ENCODE data around the gene MRPS6.

The MRPS6 gene

DNA sequence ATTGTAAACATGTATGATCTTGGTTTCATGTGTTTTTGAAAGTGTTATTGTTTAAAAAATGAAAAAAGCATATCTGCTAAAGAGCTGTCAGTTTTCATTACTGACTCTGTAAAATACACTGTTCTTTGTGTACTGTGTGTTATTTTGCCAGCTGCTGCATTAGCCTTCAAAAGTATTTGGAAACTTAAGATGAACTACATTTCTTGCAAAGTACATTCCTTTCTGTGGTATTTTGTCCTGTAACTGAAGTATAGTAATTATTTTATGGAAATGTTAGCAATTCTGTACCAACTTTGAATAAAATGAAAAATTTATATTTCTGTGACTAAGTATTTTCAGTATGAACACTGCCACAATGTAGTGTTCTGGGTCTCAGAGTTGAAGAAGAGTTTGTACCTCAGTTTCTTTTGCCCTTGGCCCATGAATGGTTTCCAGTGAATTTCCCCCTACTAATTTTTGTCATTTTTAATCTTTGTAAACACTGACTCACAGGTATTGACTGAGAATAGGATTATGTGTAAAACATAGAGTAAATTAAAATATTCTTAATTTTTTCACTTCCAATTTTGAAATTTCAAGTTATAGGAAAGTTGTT lies 32.7 kb downstream of the MRPS6 start:
- no peak for DNase-seq

DNA sequence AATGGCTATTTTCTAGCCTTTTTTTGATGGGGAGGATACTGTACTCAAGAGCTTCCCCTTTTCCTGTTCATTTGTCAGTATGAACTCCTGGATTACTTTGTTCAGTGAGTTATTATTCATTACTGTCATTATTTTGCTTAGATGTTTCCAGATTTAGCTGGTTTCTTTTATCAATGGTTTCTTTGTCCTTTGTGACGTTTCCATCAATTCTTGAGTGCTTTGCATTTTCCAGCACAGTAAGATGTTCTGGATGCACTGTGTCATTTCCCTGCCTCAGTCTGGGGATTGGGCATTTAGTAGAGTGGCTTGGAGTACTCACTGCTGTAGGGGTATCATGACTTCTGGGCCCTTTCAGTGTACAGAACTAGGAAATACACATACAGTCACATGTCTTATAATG lies 34.2 kb downstream of the MRPS6 start:
- DNase-seq = no peak

DNA sequence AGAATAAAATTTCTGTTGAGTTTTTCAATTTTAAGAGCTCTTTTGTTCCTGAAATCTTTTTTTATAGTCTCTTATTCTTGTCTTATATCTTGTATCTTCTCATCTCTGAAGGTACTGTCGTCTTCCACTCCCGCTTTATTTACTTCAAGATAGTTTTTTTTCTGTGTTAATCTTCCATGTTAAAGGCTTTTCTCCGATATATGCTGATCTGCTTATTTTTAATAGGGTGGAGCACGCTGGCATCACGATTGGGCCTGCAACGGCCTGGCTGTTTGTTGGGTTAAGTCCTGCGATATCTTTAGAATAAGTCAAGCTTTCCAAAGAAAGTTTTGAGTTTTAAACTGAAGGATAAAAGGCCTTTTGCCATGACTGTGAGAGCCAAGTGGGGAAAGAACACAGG lies 35.7 kb downstream of the MRPS6 start:
- DNase-seq = no peak

DNA sequence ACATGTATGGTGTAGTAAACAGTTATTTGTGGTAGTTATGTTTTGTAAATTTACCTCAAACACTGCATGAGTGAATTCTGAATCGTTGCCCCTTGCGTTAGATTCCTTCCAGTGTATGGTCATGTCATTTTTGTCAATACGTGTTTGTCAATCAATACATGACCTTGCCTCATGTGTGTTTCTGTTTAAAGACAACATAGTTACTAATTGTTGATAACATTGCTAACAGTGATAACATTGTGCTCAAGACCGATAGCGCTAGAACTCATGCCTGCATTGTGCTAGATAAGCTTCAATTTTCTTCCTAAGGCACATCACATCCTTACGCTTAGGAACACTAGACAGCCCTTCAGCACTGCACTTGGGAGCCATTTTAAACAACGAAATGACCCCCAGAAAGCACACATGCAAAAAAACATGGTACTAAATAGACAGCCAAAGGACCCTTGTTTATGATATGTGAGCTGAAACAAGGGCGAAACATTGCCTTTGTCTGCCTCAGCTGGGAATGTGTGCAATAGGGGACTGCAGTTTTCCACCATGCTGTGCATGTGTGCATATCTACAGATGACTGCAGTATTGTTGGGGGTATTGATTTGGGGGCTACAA lies 37.3 kb downstream of the MRPS6 start:
- no peak for DNase-seq

DNA sequence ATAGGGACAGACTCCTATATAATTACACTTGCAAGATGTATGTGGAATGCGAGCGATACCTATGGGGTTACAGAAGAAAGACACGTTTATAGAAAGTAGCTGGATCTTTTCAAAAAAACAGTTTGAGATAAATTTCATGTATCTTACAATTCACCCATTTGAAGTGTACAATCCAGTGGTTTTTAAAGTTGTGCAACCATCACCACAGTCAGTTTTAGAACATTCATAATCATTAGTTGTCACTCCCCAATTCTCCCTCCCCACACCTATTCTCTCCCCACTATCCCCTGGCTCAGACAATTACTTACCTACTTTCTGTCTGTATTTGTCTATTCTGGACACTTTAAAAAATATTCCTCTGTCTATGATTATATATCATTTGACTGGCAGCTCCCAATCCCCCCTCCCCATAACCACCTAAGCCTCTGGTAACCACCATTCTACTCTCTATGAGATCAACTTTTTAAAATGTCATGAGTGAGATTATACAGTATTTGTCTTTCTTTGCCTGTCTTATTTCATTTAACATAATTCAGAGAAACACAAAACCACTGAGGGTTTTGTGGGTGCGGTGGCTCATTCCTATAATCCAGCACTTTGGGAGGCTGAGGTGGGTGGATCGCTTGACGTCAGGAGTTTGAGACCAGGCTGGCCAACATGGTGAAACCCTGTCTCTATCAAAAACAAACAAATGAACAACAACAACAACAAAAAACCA lies 39.1 kb downstream of the MRPS6 start:
- no peak for DNase-seq

DNA sequence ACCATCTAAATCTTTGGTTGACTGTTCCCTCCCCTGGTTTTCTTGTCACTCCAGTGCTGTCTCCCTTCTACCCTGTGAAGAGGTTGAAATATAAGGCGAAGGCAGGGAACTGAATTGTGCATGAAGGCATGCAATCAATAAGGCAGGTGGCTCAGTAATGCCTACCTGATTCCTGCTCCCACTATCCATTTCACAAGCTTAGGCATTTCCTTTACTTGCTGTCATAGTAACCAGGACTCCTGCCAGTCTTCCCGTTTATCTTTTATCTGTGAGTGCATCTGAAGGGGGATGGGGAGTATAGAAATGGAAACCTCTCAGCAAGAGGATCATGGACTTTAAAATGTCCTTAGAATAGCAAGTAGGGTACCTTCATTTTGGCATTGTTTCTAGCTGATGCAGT lies 40.5 kb downstream of the MRPS6 start:
- no peak for DNase-seq

DNA sequence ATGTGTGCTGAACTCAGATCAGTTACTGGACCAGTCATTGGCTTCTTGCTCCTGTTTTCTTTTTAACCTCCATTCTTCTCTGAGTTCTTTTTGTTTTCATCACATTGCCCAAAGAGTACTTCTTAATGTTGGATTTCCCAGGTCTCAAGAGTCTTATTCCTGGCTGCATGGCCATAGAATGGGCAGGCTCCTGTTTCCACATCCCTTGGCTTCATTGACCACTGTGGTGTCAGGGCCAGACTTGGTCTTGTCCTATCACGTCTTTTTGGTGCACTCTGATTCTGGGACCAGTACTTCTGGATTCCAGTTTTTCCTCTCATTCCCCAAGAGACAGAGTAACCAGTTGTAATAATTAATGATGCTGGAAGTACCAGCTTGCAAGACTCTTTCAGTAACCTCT lies 41.8 kb downstream of the MRPS6 start:
- DNase-seq = no peak

DNA sequence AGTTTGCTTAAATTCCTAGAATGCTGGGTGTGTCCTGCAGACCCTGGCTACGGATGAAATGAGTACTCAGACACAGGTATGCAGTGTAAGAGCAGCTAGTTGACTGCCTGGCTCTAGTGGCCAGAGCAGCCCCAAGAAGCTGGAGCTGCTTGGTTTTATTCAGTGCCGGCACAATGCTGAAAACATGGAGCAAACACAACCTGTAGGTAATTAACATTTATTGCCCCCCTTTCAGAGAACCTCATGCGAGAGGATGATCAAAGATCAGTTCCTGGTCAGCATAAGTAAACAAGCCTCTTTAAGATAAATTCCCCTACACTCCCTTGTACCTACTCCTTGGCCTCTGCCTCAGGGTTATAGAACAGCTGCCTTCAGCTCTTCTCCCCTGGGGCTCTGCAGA lies 43.2 kb downstream of the MRPS6 start:
- DNase-seq = no peak

DNA sequence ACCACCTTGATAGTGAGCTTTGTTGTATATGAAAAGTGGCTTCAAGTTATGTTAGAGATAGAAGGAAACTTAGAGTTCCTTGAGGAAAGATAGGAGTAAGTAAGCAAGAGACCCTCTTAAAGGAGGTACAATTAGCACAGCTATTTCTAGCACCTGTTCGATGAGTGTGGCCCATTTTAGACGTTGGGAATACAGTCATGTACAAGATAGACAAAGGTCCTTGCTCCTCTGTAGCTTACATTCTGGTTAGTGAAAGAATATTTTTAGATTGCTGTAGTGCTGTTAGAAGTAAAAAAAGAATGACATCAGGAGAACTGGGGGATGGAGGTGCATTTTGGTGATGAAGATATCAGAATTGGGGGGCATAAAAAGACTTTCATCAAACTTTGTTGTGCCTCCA lies 47.5 kb downstream of the MRPS6 start:
- no peak for DNase-seq

DNA sequence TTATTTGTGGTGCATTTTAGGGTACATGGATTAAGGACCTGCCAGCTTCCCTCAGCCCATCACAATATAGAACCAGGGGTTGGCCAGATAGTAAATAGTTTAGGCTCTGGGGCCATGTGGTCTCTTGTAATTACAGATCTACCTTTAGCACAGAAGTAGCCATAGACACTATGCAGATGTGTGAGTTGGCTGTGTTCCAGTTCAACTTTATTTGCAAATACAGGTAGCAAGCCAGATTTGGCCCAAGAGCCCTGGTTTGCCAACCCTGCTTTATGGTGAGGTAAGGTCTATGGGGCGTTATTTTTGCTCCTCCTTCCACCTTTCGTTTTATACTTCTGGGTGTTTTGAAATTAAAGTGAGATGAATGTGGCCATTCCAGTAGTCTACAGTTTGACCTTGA lies 48.7 kb downstream of the MRPS6 start:
- no peak for DNase-seq

DNA sequence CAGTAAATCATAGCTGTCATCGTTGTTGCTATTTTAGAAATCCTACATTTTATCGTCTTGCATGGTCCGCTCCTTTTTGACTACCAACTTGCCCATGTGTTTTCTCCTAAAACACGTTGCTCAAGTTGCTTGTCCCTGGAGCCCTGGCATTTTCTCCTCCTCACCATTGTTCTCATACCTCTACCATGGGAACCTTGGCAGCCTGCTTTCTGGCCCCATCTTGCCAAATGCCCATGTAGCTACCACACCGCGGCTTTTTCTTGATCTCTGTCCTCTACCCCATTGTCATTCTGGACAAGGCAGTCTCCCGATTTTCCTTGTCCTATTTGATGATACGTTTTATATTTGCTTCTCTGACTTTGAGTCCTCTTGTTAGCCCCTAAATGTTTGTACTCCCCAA lies 50.2 kb downstream of the MRPS6 start:
- DNase-seq = no peak

DNA sequence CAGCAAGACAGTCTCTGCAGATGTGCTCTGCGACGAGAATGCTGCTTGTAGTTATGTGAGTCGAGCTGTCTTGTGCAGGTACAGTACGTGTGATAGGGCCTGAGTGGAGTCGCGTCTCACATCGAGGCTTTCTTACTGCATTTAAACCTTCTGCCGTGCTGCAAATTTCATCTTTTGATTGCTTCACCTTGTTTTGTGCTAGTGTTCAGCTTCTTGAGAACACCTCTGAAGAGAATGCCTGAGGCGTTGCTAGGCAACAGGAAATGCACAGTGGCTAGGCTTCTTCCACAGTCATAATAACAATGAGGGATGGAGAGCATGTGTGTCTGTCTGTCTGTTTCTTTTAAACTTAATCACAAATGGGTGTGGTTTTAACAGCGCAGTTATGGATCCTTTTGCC lies 52.9 kb downstream of the MRPS6 start:
- DNase-seq = no peak

DNA sequence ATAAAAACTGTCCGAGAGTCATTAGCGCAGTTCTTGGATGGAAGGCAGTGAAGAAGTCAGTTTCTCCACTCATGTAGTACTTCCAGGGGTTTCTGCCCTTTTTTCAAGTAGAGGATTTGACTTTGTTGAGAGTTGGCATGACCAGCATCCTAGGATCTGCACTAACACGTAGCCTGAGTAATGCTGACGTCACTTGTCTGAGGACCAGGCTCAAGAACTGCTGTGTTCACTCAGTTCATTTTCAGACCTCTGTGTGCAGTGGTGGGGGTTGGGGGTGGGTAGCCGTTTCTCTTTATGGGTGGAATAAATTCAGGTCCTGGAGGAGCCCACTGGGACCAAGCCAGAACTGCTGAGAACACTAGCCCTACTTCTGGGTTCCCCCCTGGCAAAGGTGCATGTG lies 53.3 kb downstream of the MRPS6 start:
- no peak for DNase-seq

DNA sequence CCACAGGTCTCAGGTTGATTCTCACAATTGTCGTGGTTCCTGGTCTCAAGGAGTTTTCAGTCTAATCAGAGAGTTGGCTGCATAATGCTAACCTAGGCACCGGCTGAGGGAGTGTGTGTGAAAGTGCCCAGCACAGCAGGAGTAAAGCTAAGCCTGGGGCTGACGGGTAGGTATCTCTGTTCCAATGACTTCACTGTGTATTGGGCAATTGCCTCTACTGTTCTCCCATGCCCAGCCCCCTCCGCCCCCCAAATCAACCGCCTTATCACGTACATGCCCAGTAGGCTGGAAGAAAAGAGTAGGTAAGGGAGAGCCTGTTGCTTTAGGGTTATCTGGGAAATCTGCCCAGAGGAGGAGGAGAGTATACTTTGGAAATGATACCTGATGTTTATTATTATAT lies 54.7 kb downstream of the MRPS6 start:
- DNase-seq = no peak

DNA sequence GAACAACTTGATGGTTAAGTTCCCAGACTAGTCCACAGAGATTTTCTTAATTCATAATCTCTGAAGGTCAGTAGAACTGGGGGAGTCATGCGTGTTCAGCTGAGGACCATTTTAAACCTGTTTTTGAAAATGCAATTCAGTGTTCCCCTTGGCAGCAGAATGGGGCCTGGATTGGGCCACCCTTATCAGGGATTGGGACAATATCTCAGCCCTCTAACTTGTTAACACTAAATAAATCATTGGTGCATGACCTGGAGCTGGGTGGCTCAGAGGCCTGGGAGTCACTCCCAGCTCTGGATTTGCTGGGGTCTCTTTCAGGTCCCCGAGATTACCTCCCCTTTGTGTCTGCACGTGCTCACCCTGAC lies 55.3 kb downstream of the MRPS6 start:
- DNase-seq = no peak

DNA sequence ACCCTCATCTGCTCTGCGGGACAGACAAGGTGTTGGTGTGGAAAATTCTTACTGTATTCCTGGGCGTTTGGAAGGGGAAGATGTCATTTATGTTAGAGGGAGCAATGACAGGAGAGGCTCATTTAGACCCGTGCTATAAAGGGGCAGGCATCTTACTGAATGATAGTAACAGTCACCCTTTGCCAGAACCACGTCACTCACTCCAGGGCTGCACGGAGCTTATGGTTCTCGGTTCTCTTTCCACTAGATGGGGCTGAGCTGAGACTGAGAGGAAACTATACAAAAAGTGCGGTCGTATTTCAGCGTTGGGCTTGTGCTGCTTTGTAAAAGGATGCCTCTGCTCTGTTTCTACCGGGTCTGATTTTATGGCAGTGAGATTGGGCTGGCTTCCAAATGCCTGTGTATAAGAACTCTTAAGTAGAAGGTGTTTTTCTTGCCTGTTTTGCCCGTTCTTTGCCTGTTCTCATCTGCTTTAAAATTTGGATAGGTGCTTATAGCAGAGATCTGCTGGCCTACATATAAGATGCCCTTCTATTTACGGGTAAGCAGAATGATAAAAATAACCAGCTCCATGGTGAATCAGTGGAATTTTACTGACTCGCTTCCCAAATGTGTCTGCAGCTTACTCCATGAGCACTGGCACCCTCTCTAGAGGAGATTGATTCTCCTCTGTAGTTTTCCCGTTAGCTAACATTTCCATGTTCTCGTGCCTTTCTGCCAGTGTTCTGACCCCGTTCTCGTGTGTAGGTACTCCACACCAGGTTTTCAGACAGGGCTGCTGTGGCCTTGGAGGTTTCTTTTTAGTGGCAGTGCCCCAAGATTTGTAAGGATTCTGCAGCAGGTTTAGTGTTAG lies 55.9 kb downstream of the MRPS6 start:
- peak; percentile 81 for DNase-seq

DNA sequence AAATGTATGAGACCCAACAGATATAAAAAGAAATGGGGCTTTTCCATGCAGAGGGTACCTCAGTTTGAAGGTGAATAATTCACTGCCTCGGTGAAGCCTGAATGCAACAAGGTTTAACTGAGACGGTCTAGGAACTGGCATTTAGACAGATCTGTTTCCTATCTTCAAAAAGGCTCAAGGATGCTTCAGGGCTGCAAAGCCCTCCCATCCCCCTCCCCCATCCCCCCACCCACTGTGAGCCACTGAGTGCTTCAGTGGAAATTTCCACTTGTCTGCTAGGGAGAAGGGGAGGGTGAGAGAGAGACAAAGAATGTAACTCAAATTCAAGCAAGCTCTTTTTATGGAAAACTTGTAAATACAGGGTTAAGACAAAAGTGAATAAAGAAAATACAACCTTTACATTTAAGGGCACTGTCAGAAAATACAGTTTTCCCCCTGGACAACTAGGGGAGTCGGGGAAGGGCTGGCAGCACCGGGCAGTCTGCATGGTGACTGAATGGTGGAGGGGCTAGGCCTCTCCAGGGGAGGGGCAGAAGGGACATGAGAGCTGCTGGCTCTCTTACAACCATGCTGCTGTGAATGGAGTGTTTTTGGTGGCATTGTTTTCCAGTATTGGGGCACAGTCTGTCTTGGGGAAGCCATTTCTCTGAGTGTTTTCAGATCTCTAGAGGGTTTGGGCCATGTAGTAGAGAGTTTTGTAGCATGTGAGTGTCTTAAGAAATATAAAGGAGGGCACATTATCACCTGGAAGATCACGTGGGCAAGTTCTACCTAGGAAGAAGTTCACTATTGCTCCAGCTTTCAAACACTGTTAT lies 56.7 kb downstream of the MRPS6 start:
- no peak for DNase-seq

DNA sequence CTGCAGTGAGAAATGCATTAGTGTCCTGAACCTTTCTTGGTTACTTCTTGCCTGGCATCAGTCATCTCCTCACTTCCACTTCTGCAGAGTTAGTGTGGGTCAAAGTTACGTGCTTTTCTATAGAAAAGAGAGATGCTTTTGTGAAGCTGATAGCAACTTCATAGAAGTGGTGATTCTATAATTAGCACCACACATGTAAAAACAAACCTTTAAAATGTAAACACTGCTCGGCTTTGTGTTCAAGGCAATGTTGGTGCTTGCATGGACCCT lies 57.3 kb downstream of the MRPS6 start:
- DNase-seq = no peak

DNA sequence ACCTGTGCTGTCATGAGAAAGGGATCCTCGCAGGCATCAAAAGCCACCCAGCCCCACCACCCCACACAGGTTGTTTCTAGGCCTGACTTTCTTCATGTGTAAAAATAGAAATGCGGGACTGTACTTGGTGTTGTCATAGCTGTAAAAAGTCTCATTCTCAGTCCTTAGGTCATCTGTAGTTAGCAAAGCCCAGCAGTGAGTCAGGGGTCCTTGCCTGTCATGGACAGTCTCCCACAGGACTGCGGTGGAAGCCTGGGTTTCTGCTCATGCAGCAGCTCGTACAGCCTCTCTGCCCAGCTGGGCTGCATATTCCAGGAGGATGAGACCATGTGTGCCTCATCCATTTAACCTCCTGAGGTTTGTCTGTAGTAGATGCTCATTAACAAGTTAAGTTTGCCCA lies 58.2 kb downstream of the MRPS6 start:
- no peak for DNase-seq

DNA sequence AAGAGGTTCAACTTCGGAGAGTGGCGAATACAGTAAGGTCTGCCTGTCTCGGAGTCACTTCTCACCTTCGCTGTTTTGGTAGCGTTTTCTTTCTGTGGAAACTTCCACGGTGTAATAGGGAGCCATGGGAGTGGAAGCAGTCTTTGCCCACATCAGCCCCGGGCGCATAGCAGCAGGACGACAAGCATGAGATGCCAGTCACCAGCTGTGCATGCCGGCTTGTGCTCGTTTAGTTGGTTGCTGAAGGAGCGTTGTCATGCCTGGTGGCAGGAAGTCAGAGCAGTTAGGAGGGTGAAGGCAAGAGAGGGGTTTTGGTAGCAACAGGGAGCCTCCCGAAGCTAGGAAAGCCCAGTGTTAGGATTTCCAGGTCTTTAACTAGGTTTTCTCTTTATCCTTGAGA lies 58.8 kb downstream of the MRPS6 start:
- no peak for DNase-seq

DNA sequence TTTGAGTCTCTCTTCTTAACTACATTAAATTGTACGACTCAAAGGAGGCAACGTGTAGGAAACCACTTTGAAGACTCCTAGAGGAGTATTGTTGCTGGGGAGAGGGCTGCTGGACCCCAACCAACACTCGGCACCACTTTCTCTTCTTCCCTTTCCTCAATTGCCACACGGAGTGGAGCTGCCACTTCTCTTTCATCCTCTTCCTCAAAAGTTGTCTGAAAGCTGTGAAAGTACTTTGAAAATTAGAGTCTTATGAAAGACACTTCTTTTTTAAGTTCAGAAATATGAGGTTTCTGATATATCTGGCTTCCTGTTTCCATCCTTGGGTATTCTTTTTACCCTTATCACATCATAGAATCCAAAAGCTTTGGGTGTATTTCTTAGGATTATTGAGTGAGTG lies 59.5 kb downstream of the MRPS6 start:
- DNase-seq = no peak

DNA sequence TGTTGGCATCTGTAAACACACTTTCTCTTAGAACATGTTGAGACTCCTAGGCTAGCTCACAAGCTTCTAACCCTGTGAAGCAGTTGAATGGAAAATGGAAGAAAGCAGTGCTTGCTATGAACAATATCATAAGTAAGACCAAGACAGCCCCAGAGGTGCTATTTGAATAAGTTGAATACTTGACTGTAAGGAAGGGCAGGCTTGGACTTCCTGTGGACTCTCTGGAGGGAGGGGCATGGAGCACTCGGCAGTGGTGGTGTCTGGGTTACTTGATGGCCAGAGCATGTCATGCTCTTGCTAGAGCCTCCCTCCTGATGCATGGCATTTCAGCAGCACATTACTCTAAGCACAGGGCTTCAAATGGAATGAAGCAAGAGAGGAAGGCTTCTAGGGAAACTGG lies 60.0 kb downstream of the MRPS6 start:
- DNase-seq = no peak

DNA sequence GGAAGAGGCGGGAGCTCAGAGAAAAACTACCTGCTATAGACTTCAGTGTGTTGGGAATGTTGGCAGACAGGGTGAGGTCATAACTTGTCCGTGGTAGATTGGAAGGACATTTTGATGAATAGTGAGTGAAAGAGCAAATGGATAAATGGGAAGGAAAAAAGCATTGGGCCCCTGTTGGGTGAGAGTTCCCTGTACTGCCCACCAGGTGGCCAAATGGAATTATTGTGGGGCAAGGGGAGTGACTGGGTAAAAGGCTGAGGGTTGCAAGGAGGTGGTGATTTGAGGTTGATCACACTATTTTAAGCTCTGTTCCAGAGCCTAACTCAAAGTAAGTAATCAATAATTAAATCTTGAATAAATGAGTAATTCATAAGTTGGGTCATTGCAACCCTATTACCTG lies 60.4 kb downstream of the MRPS6 start:
- no peak for DNase-seq

All from activated effector memory CD4-positive, alpha-beta T cell treated with anti-CD3 and anti-CD28 coated beads, Interleukin-2, amount 50 U/mL, for 16 hours (primary cell).